ENCODE results near the gene MEIS2. TPM values are rescaled to one million over a fixed set of nuclear protein-coding genes. Genes with fewer than 3 reads are reported as not detected.

Gene MEIS2
- total RNA-seq, 1 donor from 2014 or later: 58.5 TPM

DNA sequence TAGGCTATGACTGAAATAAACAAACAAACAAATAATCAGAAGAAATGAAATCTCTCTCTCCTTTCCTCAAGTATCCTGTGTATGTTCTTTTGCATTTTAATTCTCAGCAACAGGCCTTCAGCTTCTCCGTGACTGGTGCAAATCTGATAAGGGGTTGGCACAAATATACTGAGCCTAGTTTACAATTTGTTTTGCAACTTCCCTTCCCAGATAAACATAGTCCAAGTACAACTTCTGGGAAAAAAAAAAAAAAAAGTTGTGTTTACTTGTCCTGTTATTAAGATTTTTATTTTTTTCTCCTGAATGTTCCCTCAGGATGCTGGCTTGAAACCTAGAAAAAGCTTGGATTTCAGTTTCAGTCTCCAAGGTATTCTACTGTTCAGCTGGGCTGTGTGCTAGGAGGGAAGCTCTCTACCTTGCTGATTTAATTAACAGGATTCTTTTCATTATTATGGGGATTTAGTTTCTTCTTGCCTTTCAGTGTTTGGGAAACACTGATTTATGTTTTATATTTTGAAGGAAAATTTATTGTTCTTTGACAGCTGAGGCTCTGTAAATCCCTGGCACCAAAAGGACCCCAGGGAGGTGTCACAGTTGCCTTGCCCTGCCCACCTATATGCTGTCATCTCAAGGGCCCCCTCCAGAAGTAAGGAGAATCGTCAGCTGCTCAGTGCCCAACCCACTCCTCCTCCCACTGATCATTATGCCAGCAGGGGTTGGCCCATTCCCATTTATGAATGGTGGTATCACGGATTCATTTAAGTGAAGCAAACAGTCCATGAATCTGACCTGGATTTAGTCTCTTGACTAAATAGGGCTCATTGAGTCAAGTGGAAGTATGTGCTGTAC lies 185.2 kb downstream of the MEIS2 start:
- H3K4me3 Mint-ChIP-seq: no peak overlapping the region
- DNase-seq (ENCODE audit: low read depth, low spot score): no peak
- peaks cover 9% of the 10 kb centered on the region for H3K36me3 Mint-ChIP-seq (ENCODE audit: low read depth)
- no peaks in the 10 kb centered on the region for H3K9me3 Mint-ChIP-seq
- peaks cover 15% of the 10 kb centered on the region for H3K4me1 Mint-ChIP-seq
- no peak overlapping the region for H3K27ac Mint-ChIP-seq (ENCODE audit: unreplicated experiment)
- no peaks in the 10 kb centered on the region for H3K27me3 Mint-ChIP-seq (ENCODE audit: low read depth)
- TF ChIP-seq, protein P1, sequence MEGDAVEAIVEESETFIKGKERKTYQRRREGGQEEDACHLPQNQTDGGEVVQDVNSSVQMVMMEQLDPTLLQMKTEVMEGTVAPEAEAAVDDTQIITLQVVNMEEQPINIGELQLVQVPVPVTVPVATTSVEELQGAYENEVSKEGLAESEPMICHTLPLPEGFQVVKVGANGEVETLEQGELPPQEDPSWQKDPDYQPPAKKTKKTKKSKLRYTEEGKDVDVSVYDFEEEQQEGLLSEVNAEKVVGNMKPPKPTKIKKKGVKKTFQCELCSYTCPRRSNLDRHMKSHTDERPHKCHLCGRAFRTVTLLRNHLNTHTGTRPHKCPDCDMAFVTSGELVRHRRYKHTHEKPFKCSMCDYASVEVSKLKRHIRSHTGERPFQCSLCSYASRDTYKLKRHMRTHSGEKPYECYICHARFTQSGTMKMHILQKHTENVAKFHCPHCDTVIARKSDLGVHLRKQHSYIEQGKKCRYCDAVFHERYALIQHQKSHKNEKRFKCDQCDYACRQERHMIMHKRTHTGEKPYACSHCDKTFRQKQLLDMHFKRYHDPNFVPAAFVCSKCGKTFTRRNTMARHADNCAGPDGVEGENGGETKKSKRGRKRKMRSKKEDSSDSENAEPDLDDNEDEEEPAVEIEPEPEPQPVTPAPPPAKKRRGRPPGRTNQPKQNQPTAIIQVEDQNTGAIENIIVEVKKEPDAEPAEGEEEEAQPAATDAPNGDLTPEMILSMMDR (conservative IDR thresholded peaks at IDR 0.05): no peak

DNA sequence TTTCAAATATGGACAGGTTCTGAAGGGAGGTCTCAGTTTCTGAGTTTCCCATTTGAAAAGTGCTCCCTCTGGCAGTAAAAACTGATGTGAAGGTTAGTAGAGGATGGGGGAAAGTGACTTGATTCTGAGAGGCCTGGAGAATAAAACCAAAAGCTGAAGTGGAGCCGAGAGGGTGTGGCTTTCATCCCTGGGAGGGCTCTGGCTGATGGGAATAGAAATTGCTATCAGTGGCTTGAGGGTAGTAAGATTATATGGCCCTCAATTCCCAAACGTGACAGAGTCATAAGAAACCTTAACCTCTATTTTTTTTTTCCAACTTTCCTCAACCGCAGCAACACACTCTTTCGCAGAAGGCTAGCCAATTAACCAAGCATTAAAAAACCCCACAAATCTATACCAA lies 185.9 kb downstream of the MEIS2 start:
- TF ChIP-seq, protein P1 (conservative IDR thresholded peaks at IDR 0.05): no peak
- Mint-ChIP-seq H3K4me3 (no peak overlapping the region), H3K27ac (ENCODE audit: unreplicated experiment) (no peak overlapping the region), H3K27me3 (ENCODE audit: low read depth) (no peaks in the 10 kb centered on the region), H3K4me1 (peaks cover 15% of the 10 kb centered on the region), H3K9me3 (no peaks in the 10 kb centered on the region), H3K36me3 (ENCODE audit: low read depth) (peaks cover 9% of the 10 kb centered on the region)
- DNase-seq (ENCODE audit: low read depth, low spot score): no peak

DNA sequence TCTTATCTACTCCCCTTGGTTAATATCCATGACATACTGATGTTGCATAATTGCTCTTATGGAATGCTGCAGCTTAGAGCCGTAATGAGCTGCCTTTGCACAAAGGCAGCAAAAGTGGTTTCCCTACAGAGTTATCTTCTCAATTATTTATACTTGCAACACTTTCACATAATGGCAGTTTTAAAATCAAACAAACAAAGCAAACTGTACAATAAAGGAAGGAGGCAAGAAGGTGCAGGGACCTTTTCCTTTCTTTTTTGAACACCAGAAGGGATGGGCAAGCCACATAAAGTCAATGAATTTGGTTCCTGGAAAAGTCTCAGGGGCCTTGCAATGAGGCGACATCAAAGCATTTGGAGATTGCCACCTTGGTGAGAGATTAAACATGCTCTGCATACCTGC lies 188.0 kb downstream of the MEIS2 start:
- TF ChIP-seq, protein P1 (conservative IDR thresholded peaks at IDR 0.05): no peak
- H3K27me3 Mint-ChIP-seq (ENCODE audit: low read depth): no peaks in the 10 kb centered on the region
- H3K27ac Mint-ChIP-seq (ENCODE audit: unreplicated experiment): no peak overlapping the region
- DNase-seq (ENCODE audit: low read depth, low spot score): no peak
- no peak overlapping the region for H3K4me3 Mint-ChIP-seq
- H3K36me3 Mint-ChIP-seq (ENCODE audit: low read depth): no peaks in the 10 kb centered on the region
- peaks cover 15% of the 10 kb centered on the region for H3K4me1 Mint-ChIP-seq
- H3K9me3 Mint-ChIP-seq: no peaks in the 10 kb centered on the region

GRCh38 chr15:36911322-36911944 lies 188.9 kb downstream of the MEIS2 start:
- TF ChIP-seq, protein P1 (conservative IDR thresholded peaks at IDR 0.05): no peak
- DNase-seq (ENCODE audit: low read depth, low spot score): no peak
- peaks cover 15% of the 10 kb centered on the region for H3K4me1 Mint-ChIP-seq
- H3K4me3 Mint-ChIP-seq: no peak overlapping the region
- H3K36me3 Mint-ChIP-seq (ENCODE audit: low read depth): no peaks in the 10 kb centered on the region
- no peaks in the 10 kb centered on the region for H3K9me3 Mint-ChIP-seq
- H3K27me3 Mint-ChIP-seq (ENCODE audit: low read depth): peaks cover 2% of the 10 kb centered on the region
- no peak overlapping the region for H3K27ac Mint-ChIP-seq (ENCODE audit: unreplicated experiment)

- H3K9me3 Mint-ChIP-seq: no peaks in the 10 kb centered on the region
- peaks cover 15% of the 10 kb centered on the region for H3K4me1 Mint-ChIP-seq
- no peak overlapping the region for H3K27ac Mint-ChIP-seq (ENCODE audit: unreplicated experiment)
Measured at GRCh38 chr15:36908991-36909390, 191.4 kb downstream of the MEIS2 start.

More at GRCh38 chr15:36908991-36909390, 191.4 kb downstream of the MEIS2 start:
- no peak for DNase-seq (ENCODE audit: low read depth, low spot score)
- TF ChIP-seq, protein P1 (conservative IDR thresholded peaks at IDR 0.05): no peak
- peaks cover 2% of the 10 kb centered on the region for H3K27me3 Mint-ChIP-seq (ENCODE audit: low read depth)
- no peaks in the 10 kb centered on the region for H3K36me3 Mint-ChIP-seq (ENCODE audit: low read depth)
- no peak overlapping the region for H3K4me3 Mint-ChIP-seq

Measured in neural crest cell (in vitro differentiated cells).